DMS79 (cell line): Measurements from ENCODE around the gene LILRB5.
A peak's percentile ranks its signal among the peaks of the same experiment; 100 is the strongest.
"Not testable (repeated sequence)": the region's sequence is repeated elsewhere in the genome, so short reads cannot be mapped to it uniquely, and the experiment has no call there.

Experiments used
- DNase-seq: peaks from one replicate; lab custom pipeline; 2025; lab: John Stamatoyannopoulos, UW

Gene LILRB5

GRCh38 chr19:54214217-54214616 lies 42.9 kb downstream of the LILRB5 start:
- not testable (repeated sequence) for DNase-seq

DNA sequence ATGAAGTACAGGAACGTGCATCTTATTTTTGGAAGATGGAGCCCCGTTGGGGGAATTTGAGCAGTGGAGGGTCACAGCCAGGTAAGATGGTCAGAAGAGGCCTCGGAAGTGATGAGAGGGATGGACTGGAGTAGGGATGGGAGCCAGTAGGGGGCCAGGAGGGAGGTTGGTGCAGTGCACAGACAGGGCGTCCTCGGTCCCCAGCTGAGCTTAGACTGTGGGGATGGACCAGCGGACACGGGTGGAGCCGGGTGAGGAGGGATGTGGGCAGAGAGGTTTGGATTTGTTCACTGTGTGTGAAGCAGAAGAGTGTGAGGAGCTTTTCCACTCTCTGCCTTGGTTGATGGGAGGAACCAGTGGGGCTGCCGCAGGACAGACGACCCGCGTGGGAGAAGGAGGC lies 45.8 kb downstream of the LILRB5 start:
- no peak for DNase-seq

GRCh38 chr19:54209811-54210494 lies 47.1 kb downstream of the LILRB5 start:
- DNase-seq = peak; percentile 97

DNA sequence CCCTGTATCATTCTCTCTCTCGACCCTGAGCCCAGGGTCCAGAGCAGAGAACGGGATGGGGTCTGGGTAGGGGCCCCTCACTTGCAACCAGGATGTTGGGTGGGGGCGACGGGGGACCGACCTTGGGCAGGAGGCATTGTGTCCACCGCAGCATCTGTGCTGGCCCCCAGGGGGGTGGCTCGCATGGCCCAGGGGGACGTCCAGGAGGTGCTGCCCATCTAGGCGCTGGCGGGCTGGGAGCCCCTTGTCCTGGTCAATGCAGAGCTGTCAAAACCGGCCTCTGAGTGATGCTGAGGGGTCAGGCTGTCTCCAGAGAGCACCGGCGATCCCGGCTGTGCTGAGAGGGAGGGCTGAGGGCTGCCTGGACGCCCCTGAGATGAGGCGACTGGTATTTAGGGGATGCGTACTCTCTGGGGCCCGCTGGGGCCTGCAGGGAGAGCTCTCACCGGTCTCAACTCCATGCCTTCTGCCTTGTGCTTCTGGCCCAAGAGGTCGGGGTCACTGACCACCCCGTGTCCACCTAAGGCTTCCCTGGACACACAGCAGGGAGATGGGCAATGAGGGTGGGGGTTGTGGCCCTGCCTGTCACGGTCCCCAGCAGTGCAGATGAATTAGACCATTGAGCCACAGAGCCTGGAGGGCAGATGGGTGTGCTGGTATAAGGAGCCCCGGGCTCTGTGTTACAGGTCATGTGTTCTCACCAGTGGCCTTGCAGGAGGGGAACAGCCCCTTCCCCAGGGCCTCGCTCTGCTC lies 47.8 kb downstream of the LILRB5 start:
- no peak for DNase-seq

GRCh38 chr19:54208784-54209057 lies 48.4 kb downstream of the LILRB5 start:
- DNase-seq = no peak

DNA sequence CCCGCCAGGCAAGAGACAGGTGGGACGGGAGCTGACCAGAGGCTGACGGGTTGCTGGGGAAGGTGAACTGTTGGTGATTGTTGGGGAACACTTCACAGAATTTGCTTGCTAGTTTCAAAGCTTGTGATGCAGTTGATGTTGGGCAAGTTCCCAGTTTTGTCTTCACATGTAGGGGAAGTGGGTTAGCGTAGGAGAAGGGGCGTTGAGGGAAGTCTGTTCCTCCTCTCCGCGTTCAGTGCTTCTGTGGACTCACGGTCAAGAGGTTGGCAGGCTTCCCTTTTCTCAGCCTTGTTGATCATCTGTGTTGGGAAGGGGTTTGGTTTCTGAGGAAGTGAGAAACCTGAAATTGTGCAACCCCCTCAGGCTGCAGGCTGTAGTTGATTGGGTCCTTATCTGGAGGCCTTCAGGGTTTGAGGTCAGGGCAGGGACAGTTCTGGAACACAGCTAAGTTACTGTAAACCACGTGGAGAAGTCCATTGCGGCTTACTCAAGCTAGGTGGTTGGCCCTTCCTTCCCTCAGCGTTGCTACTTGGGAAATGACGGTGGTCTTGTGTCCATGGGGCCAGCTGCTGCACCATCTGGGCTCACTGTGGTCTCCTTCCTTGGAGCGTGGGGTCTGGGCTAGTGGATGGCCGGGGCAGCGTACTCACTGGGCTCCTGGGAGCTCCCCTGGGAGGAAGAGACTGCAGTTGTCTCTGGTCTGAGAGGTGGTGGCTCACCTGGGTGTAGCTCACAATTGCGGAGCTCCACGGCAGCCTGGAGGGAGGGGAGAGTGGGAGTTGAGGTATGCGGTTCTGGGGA lies 48.9 kb downstream of the LILRB5 start:
- DNase-seq = no peak

DNA sequence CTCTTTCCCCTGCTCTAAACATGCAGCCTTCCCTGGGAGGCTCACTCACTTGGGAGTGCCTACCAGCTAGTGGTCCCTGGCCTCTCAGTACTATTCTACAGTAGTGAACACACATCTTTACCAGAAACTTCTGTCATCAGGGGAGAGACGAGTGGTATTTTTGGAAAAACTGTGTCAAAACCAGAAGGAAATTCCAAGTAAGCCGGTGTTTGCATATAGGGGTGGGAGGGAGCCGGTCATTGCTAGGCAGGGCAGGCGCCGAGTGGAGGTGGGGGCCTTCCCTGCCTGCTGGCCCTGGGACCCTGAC lies 49.4 kb downstream of the LILRB5 start:
- no peak for DNase-seq

DNA sequence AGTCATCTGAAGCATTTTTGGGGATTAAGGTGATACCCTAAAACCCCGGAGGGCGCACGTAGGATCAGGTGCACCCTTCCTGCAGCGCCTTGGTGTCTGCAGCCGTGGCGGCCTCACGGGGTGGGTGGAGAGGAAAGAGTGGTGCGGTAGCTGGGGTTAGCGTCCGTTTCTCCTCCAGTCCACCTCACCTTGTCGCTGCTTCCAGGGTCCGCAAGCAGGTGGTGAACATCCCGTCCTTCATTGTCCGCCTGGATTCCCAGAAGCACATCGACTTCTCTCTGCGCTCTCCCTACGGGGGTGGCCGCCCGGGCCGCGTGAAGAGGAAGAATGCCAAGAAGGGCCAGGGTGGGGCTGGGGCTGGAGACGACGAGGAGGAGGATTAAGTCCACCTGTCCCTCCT lies 49.9 kb downstream of the LILRB5 start:
- not testable (repeated sequence) for DNase-seq

DNA sequence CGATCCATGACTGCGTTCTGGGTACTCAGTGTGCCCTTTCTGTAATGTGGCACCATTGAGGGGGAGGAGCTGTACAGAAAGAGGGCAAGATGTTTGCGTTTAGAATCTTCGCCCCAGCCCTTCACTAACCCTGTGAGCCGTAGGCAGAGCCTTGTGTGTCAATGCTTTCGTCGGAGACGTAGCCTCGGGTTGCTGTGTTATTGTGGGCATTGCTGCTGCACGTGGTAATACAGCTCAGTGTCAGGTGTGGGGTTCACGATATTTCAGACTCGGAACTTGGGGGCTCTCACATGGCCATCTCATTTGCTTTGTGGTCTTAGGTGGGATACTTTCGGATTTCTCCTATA lies 50.3 kb downstream of the LILRB5 start:
- no peak for DNase-seq

DNA sequence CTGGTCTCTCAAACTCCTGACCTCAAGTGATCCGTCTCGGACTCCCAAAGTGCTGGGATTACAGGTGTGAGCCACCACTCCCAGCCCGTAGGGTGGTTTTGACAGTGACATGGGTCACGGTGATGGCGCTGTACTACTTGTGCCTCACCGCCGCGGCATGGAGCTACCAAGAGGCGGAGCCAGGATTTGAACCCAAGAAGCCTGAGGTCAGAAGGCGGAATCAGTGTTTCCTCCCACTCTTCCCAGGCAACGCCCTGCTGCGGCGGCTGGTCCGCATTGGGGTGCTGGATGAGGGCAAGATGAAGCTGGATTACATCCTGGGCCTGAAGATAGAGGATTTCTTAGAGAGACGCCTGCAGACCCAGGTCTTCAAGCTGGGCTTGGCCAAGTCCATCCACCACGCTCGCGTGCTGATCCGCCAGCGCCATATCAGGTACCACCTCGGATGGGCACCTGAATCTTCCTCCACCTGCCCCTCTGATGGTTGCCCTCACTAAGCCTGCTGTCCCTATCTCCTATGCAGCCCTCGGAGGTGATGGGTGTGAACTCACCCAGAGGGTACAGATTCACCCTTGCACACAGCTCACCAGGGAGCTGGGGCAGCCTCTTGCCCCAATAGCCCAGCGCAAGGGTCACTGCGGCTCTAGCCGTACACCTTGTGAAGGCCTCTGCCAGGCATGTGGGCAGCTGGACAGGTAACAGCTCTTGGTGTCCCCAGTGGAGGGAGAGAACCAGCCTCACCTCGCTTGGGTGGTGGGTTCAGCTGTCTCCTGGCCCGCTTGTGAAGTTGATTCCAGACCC lies 50.8 kb downstream of the LILRB5 start:
- DNase-seq = no peak

GRCh38 chr19:54204767-54205468 lies 52.2 kb downstream of the LILRB5 start:
- DNase-seq = no peak

- DNase-seq = no peak
These were observed 53.9 kb downstream of the LILRB5 start for GRCh38 chr19:54203151-54203611.

DNA sequence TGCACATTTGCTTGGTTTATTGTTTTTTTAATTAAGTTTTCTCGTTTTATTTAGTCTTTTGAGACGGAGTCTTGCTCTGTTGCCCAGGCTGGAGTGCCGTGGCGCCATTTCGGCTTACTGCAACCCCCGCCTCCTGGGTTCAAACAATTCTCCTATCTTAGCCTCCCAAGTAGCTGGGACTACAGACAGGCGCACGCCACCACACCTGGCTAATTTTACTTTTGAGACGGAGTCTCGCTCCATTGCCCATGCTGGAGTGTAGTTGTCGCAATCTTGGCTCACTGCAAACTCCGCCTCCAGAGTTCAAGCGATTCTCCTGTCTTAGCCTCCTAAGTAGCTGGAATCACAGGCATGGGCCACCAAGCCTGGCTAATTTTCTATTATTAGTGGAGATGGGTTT lies 55.1 kb downstream of the LILRB5 start:
- no peak for DNase-seq

- DNase-seq = no peak
These were observed 55.8 kb downstream of the LILRB5 start for GRCh38 chr19:54201172-54201701.
